Measurements from ENCODE around the gene SGK2.

SGK2 gene

GRCh38 chr20:43536041-43536816 lies 22.6 kb upstream of the SGK2 start:
- DNase-seq (ENCODE audit: low read depth), result no peak

GRCh38 chr20:43536817-43537440 lies 21.9 kb upstream of the SGK2 start:
- no peak for DNase-seq (ENCODE audit: low read depth)

GRCh38 chr20:43537921-43538877 lies 20.6 kb upstream of the SGK2 start:
- no peak for DNase-seq (ENCODE audit: low read depth)

GRCh38 chr20:43538878-43539700 lies 19.7 kb upstream of the SGK2 start:
- DNase-seq (ENCODE audit: low read depth), result no peak

GRCh38 chr20:43539975-43540672 lies 18.7 kb upstream of the SGK2 start:
- no peak for DNase-seq (ENCODE audit: low read depth)

GRCh38 chr20:43540673-43541060 lies 18.2 kb upstream of the SGK2 start:
- no peak for DNase-seq (ENCODE audit: low read depth)

DNA sequence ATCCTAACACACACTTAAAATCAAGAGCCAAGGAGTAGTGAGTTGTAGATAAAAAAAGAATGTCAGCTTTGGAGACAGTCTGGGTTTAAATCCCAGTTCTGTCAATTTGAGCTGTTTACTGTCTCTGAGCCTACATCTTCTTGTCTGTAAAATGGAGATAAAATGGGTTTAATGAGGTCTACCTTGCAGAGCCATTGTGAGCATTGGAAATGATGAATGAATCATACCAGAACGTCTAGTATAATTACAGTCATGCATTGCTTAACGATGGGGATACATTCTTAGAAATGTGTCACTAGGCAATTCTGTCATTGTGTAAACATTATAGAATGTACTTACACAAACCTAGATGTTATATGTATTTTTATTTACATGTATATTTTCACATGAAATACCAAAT lies 17.6 kb upstream of the SGK2 start:
- no peak for DNase-seq (ENCODE audit: low read depth)

DNA sequence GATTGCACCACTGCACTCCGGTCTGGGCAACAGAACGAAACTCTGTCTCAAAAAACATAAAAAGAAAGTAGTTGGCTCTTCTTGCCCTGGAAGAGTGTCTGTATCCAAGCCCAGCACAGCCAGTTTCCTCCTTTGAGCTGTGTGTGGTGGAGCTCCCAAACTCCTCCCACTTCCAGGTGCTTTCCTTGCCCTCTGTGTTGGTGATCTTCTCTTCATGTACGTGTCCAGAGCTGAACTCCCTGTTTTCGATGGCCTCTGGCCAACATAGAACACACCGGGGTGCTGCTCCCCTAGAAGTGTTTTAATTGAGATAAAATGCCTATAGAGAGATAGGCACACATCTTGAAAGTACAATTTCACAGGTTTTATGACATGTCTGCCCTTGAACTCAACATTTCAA lies 16.7 kb upstream of the SGK2 start:
- no peak for DNase-seq (ENCODE audit: low read depth)

GRCh38 chr20:43542674-43543073 lies 16.2 kb upstream of the SGK2 start:
- no peak for DNase-seq (ENCODE audit: low read depth)

DNA sequence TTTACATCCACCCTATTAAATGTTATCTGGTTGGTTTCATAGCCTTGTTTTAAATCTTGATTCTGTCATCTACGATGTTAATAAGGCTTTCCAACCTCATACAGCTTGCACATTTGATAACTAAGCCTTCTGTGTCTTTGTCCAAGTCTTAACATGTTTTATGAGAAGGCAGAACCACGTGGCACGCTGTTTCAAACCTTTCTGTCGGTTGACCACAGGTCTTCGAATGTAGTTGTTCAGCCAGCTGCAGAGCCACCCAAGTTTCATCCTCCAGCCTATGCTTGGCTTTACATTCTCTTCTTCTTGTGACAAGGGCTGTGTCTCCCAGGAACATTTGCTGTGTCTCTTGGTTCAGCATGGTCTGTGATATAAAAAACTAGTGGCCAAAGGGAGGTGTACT lies 15.7 kb upstream of the SGK2 start:
- no peak for DNase-seq (ENCODE audit: low read depth)

GRCh38 chr20:43544501-43544900 lies 14.3 kb upstream of the SGK2 start:
- DNase-seq (ENCODE audit: low read depth), result no peak

GRCh38 chr20:43545837-43546578 lies 12.8 kb upstream of the SGK2 start:
- no peak for DNase-seq (ENCODE audit: low read depth)

DNA sequence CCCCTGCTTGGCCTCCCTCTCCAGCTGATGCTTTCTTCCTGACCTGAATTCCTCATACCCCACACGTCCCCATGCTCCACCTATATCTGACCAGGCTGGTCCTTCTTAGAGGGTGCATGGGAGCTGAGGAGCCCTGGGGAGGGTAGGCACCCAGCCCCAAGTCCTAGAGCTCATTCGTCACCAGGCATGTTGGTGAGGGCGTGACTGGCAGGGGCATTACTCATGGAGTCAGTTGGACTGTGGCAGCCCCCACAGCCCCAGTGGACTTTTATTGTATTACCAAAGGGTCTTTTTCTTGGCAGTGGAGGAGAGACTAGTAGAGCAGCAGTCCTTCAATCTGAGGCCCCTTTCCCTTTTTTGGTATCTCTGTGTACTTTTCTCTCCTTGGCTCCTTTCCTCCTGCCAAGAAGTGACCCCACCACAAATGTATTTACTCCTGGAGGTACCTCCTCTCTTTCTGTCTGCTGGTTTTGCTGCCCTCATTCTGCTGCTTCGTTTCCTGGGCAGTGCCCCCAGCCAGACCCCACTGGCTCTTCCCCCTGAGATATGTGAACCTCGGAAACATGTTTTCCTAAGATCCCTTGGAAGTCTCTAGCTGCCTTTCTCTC lies 10.4 kb upstream of the SGK2 start:
- DNase-seq (ENCODE audit: low read depth), result no peak

GRCh38 chr20:43549416-43550065 lies 9.3 kb upstream of the SGK2 start:
- DNase-seq (ENCODE audit: low read depth), result no peak

DNA sequence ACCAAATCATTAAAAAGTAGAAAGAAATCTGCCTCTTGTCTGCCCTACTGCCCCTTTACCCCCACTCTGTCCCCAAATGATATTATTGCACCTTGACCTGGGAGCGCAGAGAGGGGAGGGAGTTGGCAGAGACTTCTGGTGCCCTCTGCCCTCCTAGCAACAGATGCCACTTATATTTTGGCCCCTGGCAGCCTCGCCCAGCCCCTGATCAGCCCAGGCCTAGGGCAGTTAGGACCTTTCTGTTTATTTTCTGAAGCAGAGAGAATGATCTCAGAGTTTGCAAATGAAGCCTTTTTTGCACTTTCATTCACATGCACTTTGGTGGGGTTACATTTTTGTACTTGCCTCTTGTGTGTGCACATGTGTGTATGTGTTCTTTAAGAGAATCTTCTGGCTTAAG lies 8.4 kb upstream of the SGK2 start:
- DNase-seq (ENCODE audit: low read depth), result no peak

DNA sequence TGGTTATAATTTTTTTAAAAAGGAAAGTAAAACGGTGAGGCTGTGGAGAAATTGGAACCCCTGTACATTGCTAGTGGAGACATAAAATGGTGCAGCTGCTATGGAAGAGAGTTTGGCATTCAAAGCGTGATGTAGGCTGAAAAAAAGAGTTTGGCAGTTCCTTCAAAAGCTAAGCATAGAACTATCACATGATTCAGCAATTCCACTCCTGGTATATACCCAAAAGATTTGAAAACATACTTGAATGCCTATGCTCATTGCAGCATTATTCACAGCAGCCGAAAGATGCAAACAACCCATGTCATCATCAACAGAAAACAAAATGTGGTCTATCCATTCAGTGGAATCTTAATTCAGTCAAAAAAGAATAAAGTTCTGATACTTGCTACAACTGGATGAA lies 4.5 kb upstream of the SGK2 start:
- no peak for DNase-seq (ENCODE audit: low read depth)

- no peak for DNase-seq (ENCODE audit: low read depth)
Measured at GRCh38 chr20:43559147-43559987, 540 bp downstream of the SGK2 start.

- DNase-seq (ENCODE audit: low read depth), result no peak
Measured at GRCh38 chr20:43560974-43561373, 2.1 kb downstream of the SGK2 start.

- no peak for DNase-seq (ENCODE audit: low read depth)
Measured at GRCh38 chr20:43563429-43563828, 4.6 kb downstream of the SGK2 start.

Measured in stimulated activated CD8-positive, alpha-beta memory T cell treated with anti-CD3 and anti-CD28 coated beads, Interleukin-15, amount 100 ng/mL, for 24 hours (primary cell).